Neural cell (in vitro differentiated cells): ENCODE results near the gene SDC3.
"Not testable (repeated sequence)": the region's sequence is repeated elsewhere in the genome, so short reads cannot be mapped to it uniquely, and the experiment has no call there.

Source experiments
- EP300 ChIP-seq: fragments of 450-650 bp; conservative IDR thresholded peaks from 2 replicates; pipeline ENCODE4 v1.6.1; 2014; ENCODE audit warnings: antibody characterized with exemption, mild to moderate bottlenecking, moderate library complexity; ENCODE audit not compliant: poor library complexity, severe bottlenecking
- POLR2AphosphoS5 ChIP-seq: IDR thresholded peaks from 2 replicates; pipeline ENCODE4 v1.6.1; 2012
- REST ChIP-seq: IDR thresholded peaks from 2 replicates; pipeline ENCODE4 v1.6.1; 2012; ENCODE audit warnings: borderline replicate concordance
- TF ChIP-seq, protein P1 (sequence below): fragments of 450-650 bp; IDR thresholded peaks from 2 replicates; pipeline ENCODE4 v1.5.1; 2014; ENCODE audit warnings: antibody characterized with exemption, mild to moderate bottlenecking, moderate library complexity; ENCODE audit not compliant: poor library complexity, severe bottlenecking

GRCh38 chr1:30948813-30949486, 40.4 kb upstream of the SDC3 start:
- TF ChIP-seq, protein P1, sequence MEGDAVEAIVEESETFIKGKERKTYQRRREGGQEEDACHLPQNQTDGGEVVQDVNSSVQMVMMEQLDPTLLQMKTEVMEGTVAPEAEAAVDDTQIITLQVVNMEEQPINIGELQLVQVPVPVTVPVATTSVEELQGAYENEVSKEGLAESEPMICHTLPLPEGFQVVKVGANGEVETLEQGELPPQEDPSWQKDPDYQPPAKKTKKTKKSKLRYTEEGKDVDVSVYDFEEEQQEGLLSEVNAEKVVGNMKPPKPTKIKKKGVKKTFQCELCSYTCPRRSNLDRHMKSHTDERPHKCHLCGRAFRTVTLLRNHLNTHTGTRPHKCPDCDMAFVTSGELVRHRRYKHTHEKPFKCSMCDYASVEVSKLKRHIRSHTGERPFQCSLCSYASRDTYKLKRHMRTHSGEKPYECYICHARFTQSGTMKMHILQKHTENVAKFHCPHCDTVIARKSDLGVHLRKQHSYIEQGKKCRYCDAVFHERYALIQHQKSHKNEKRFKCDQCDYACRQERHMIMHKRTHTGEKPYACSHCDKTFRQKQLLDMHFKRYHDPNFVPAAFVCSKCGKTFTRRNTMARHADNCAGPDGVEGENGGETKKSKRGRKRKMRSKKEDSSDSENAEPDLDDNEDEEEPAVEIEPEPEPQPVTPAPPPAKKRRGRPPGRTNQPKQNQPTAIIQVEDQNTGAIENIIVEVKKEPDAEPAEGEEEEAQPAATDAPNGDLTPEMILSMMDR = not testable (repeated sequence)
- not testable (repeated sequence) for TF ChIP-seq EP300, REST, POLR2AphosphoS5
